GM12873 (cell line): Measurements from ENCODE around the gene TSSK3.

Source experiments
- CTCF ChIP-seq: IDR thresholded peaks from 2 replicates; pipeline ENCODE4 v1.5.1; 2012; ENCODE audit warnings: low read depth, mild to moderate bottlenecking, moderate library complexity, low read length, control low read depth; ENCODE audit not compliant: insufficient read depth; ENCODE audit errors: missing control alignments

The TSSK3 gene

GRCh38 chr1:32362474-32363313 is at the start of gene TSSK3, which contains the start of gene FAM229A:
TSS of gene TSSK3 (plus strand) at chr1:32362539. CDS start at chr1:32362702, 163 bp downstream.
TSS of gene FAM229A (minus strand) at chr1:32362485. CDS start at chr1:32362091, 394 bp downstream.
- no peak for TF ChIP-seq CTCF

- no peak for TF ChIP-seq CTCF
These were observed 45.4 kb upstream of the TSSK3 start for GRCh38 chr1:32316903-32317277.

GRCh38 chr1:32318127-32318869 is 44.0 kb upstream of the TSSK3 start:
- no peak for TF ChIP-seq CTCF

- no peak for TF ChIP-seq CTCF
These were observed 40.5 kb upstream of the TSSK3 start for GRCh38 chr1:32321712-32322291.

- TF ChIP-seq CTCF = no peak
These were observed 35.1 kb upstream of the TSSK3 start for GRCh38 chr1:32327204-32327603.

GRCh38 chr1:32329931-32330466 is 32.3 kb upstream of the TSSK3 start:
- no peak for TF ChIP-seq CTCF
